Measurements from ENCODE around the gene BANP.

BANP gene

GRCh38 chr16:88056212-88056611, 105.0 kb downstream of the BANP start:
- no peak for DNase-seq

- no peak for DNase-seq
These were observed 106.4 kb downstream of the BANP start for GRCh38 chr16:88057656-88058055.

GRCh38 chr16:88058136-88058535, 106.9 kb downstream of the BANP start:
- no peak for DNase-seq

- no peak for DNase-seq
These were observed 107.6 kb downstream of the BANP start for GRCh38 chr16:88058817-88059216.

- DNase-seq, result no peak
These were observed 108.6 kb downstream of the BANP start for GRCh38 chr16:88059701-88060386.

- no peak for DNase-seq
These were observed 109.4 kb downstream of the BANP start for GRCh38 chr16:88060524-88061219.

- no peak for DNase-seq
These were observed 110.3 kb downstream of the BANP start for GRCh38 chr16:88061346-88062110.

GRCh38 chr16:88062341-88063210, 111.3 kb downstream of the BANP start:
- no peak for DNase-seq

- DNase-seq, result no peak
These were observed 112.1 kb downstream of the BANP start for GRCh38 chr16:88063211-88063773.

- DNase-seq, result no peak
These were observed 113.0 kb downstream of the BANP start for GRCh38 chr16:88064011-88064888.

- no peak for DNase-seq
These were observed 113.9 kb downstream of the BANP start for GRCh38 chr16:88064889-88065746.

GRCh38 chr16:88065747-88066142, 114.5 kb downstream of the BANP start:
- DNase-seq, result no peak

- no peak for DNase-seq
These were observed 115.0 kb downstream of the BANP start for GRCh38 chr16:88066234-88066633.

GRCh38 chr16:88066680-88067529, 115.7 kb downstream of the BANP start:
- DNase-seq, result no peak

GRCh38 chr16:88067530-88068411, 116.5 kb downstream of the BANP start:
- DNase-seq, result no peak

- DNase-seq, result no peak
These were observed 117.5 kb downstream of the BANP start for GRCh38 chr16:88068476-88069396.

Measured in activated CD4-positive, alpha-beta T cell treated with anti-CD3 and anti-CD28 coated beads, Interleukin-10, Interleukin-2, amounts not matched to agents 100 ng/mL and 50 ng/mL, durations not matched to agents 16 hours and 8 hours (primary cell).